Measurements from ENCODE around the gene GRAMD1B. TPM values are rescaled to one million over a fixed set of nuclear protein-coding genes. Genes with fewer than 3 reads are reported as not detected.
A peak's percentile ranks its signal among the peaks of the same experiment; 100 is the strongest.

GRAMD1B gene
- total and polyA plus RNA-seq, 2 donors (not counting 1 experiment from before 2014, with no cell fraction given): 0.58 to 11.6 TPM

- H3K4me3 ChIP-seq (ENCODE audit: control extremely low read depth in 1 of 5, extremely low read depth in 1 of 5, insufficient read depth in 1 of 5, low read depth in 2 of 5, low read length in 4 of 5): no peak overlapping the region
- ChIA-PET CTCF (interaction anchor here (1.7 to 2.0 kb wide), 2 partner anchors 67 to 69 kb away, joined by 5 to 14 read pairs; no protein-coding TSS in a partner anchor), POLR2A (no interaction called here)
- no peak overlapping the region for H3K27ac ChIP-seq (ENCODE audit: low read length in 2 of 2)
- 90% methylated on average over 3 of the region's 5 CpGs for WGBS (ENCODE audit: insufficient coverage)
- H2AFZ ChIP-seq (ENCODE audit: insufficient read depth, low read depth, low read length, poor library complexity, severe bottlenecking): no peak overlapping the region
- DNase-seq (no peak), ATAC-seq (ENCODE audit: low read depth) (no peak)
- H3K9me3 ChIP-seq (ENCODE audit: control extremely low read depth in 1 of 3, control insufficient read depth in 2 of 3, insufficient read depth in 1 of 3, low read length in 2 of 3): no peaks in the 10 kb centered on the region
- H3K27me3 ChIP-seq (replicated peaks in 1 of 4; ENCODE audit: control extremely low read depth in 1 of 4, control insufficient read depth in 3 of 4, insufficient read depth in 4 of 4, low read length in 3 of 4): peaks cover 0 to 9% (median 0%) of the 10 kb centered on the region in 4 experiments
- no peaks in the 10 kb centered on the region for H3K79me2 ChIP-seq (ENCODE audit: control insufficient read depth, insufficient read depth, low read length)
- H3K4me1 ChIP-seq (ENCODE audit: control insufficient read depth in 2 of 2, insufficient read depth in 2 of 2, low read length in 2 of 2): peaks cover 0 to 6% of the 10 kb centered on the region in 2 donors
- intact Hi-C loops (cut with micrococcal nuclease): no loop called here
- Mint-ChIP-seq H3K27ac (no peak overlapping the region), H3K27me3 (peaks cover 39% of the 10 kb centered on the region), H3K4me3 (no peak overlapping the region), H3K4me1 (peaks cover 3% of the 10 kb centered on the region), H3K9me3 (ENCODE audit: insufficient read depth) (no peaks in the 10 kb centered on the region)
- no peak overlapping the region for H3K9ac ChIP-seq (ENCODE audit: low read length)
- no peak for TF ChIP-seq CTCF (IDR thresholded peaks at IDR 0.05)
- TF ChIP-seq EZH2 (IDR thresholded peaks at IDR 0.05; ENCODE audit: borderline replicate concordance, insufficient read depth, low read depth, low read length, poor library complexity, severe bottlenecking): no peak
- no peak overlapping the region for H3K4me2 ChIP-seq (replicated peaks; ENCODE audit: low read depth, low read length, poor library complexity, severe bottlenecking)
- no peaks in the 10 kb centered on the region for H3K36me3 ChIP-seq (replicated peaks in 1 of 2; ENCODE audit: control extremely low read depth in 1 of 2, control insufficient read depth in 1 of 2, extremely low read depth in 1 of 2, insufficient read depth in 2 of 2, low read length in 1 of 2)
- no peaks in the 10 kb centered on the region for H4K20me1 ChIP-seq (ENCODE audit: control insufficient read depth, insufficient read depth, low read length, poor library complexity, severe bottlenecking)
Measured at GRCh38 chr11:123640029-123640428, 210.0 kb downstream of the GRAMD1B start.

- Histone ChIP-seq H4K20me1 (ENCODE audit: control insufficient read depth, insufficient read depth, low read length, poor library complexity, severe bottlenecking) (no peaks in the 10 kb centered on the region), H3K79me2 (ENCODE audit: control insufficient read depth, insufficient read depth, low read length) (no peaks in the 10 kb centered on the region), H3K4me2 (replicated peaks; ENCODE audit: low read depth, low read length, poor library complexity, severe bottlenecking) (peak overlapping the region; percentile 14), H3K4me3 (ENCODE audit: control extremely low read depth in 1 of 5, extremely low read depth in 1 of 5, insufficient read depth in 1 of 5, low read depth in 2 of 5, low read length in 4 of 5) (no peak overlapping the region), H3K36me3 (replicated peaks in 1 of 2; ENCODE audit: control extremely low read depth in 1 of 2, control insufficient read depth in 1 of 2, extremely low read depth in 1 of 2, insufficient read depth in 2 of 2, low read length in 1 of 2) (no peaks in the 10 kb centered on the region), H3K9ac (ENCODE audit: low read length) (no peak overlapping the region), H3K4me1 (ENCODE audit: control insufficient read depth in 2 of 2, insufficient read depth in 2 of 2, low read length in 2 of 2) (peaks cover 0 to 6% of the 10 kb centered on the region in 2 donors), H3K27me3 (replicated peaks in 1 of 4; ENCODE audit: control extremely low read depth in 1 of 4, control insufficient read depth in 3 of 4, insufficient read depth in 4 of 4, low read length in 3 of 4) (peaks cover 0 to 7% (median 3%) of the 10 kb centered on the region in 4 experiments), H3K27ac (ENCODE audit: low read length in 2 of 2) (no peak overlapping the region), H3K9me3 (ENCODE audit: control extremely low read depth in 1 of 3, control insufficient read depth in 2 of 3, insufficient read depth in 1 of 3, low read length in 2 of 3) (no peaks in the 10 kb centered on the region), H2AFZ (ENCODE audit: insufficient read depth, low read depth, low read length, poor library complexity, severe bottlenecking) (peak overlapping the region; percentile 9)
- 26% methylated on average over 19 of the region's 22 CpGs for WGBS (ENCODE audit: insufficient coverage)
- no peak overlapping the region for H3K27ac Mint-ChIP-seq
- peaks cover 3% of the 10 kb centered on the region for H3K4me1 Mint-ChIP-seq
- ChIA-PET POLR2A (no interaction called here), CTCF (interaction anchor here (1.7 to 3.3 kb wide), 3 partner anchors 66 to 68 kb away, joined by 5 to 28 read pairs (median 14); no protein-coding TSS in a partner anchor)
- peak; percentile 57 for DNase-seq
- peak; percentile 33 for ATAC-seq (ENCODE audit: low read depth)
- H3K27me3 Mint-ChIP-seq: peaks cover 34% of the 10 kb centered on the region
- TF ChIP-seq EZH2 (IDR thresholded peaks at IDR 0.05; ENCODE audit: borderline replicate concordance, insufficient read depth, low read depth, low read length, poor library complexity, severe bottlenecking) (no peak), CTCF (IDR thresholded peaks at IDR 0.05) (peak; percentile 82)
- intact Hi-C loops (cut with micrococcal nuclease): loop anchor here (1.0 kb wide), 2 partner anchors 66 to 70 kb away; no protein-coding TSS in a partner anchor
- no peaks in the 10 kb centered on the region for H3K9me3 Mint-ChIP-seq (ENCODE audit: insufficient read depth)
- no peak overlapping the region for H3K4me3 Mint-ChIP-seq
Measured at GRCh38 chr11:123640677-123641494, 210.8 kb downstream of the GRAMD1B start.
